Forelimb muscle (tissue), 1 donor: Measurements from ENCODE around the gene HELZ. TPM values are rescaled to one million over a fixed set of nuclear protein-coding genes. Genes with fewer than 3 reads are reported as not detected.
"Not testable (repeated sequence)": the region's sequence is repeated elsewhere in the genome, so short reads cannot be mapped to it uniquely, and the experiment has no call there.

Experiments
- DNase-seq: peaks from one replicate; pipeline ENCODE4 v3.0.0-alpha.2; 2013; ENCODE audit warnings: low read depth
- polyA plus RNA-seq: library from polyadenylated mRNA; unstranded; fragments of 120-200 nt; gene quantifications from one replicate; pipeline ENCODE4 v1.2.1, GENCODE V29; 2013; ENCODE audit not compliant: insufficient read length

Gene HELZ
- 20.6 TPM for polyA plus RNA-seq

DNA sequence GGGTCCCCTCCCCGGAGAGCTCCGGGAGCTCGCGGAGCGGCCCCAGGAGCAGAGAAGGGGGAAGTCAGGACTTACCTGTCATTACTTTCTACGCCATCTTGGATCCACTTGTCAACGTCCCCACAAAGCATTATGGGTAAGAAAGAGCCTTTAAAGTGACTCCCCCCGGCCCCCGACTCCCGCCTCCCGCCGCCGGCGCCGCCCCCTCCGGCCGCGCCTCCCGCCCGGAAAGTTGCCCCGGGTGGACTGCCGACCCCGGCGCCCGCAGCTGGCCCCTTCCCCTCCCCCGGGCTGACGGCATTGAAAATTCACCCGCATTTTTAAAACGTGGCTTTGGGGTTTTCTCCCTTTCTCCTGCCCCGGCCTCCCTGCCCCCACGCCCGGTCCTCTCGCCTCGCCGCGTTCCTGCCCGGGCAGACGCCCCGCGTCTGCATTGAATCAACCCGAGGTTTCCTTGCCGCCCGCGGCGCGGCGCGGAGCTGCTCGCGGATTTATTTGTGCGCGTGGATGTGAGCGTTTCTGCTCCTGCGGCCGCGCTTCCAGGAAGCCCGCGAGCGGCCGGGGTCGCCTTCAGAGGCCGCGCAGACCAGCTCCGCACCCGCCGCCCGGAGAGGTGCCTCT, at the start of gene HELZ:
Gene HELZ (minus strand): TSS at position 124 of the 621 bp plus-strand sequence. CDS start 26,392 bp downstream, outside the sequence.
- DNase-seq, result peak; percentile 72

GRCh38 chr17:67293251-67294203, 48.5 kb upstream of the HELZ start:
- DNase-seq, result no peak

DNA sequence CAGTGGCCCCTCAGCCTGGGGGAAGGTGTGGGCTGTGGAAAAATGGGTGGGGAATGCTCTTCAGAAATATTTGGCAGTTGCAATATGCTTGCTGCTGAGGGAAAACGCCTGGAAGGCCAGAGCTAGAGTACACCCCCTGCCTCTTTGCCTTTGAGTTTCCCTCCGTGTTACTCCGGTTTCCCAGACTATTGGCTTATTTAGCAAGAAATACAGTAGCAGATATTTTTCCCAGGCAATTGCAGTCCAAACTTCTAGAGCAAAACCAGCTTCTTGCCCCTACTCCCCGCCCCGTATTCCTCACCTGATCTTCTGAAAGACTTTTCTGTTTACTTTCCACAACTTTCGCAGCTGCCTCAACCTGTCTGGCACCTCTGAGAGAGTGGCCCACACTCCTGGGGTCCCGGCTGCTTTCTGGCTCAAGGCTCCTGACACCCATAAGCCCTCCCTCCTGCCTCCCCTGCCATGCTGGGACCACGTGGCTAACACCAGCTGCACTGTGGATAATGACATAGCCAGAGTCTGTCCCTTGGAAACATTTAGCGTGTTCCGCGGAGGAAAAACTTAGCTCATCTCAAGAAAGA, 45.8 kb upstream of the HELZ start:
- DNase-seq, result peak; percentile 52

DNA sequence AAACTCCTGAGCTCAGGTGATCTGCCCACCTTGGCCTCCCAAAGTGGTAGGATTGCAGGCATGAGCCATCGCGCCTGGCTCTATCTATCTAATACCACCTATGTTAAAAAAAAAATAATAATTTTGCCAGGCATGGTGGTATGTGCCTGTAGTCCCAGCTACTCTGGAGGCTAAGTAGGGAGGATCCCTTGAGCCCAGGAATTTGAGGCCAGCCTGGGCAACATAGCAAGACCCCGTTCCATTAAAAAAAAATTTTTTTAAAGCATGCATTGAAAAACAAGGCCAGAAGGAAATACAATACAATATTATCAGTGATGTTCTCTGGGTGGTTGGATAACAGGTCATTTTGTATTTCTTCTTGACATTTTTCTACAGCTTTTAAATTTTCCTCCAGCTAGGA, 45.2 kb upstream of the HELZ start:
- DNase-seq, result no peak

GRCh38 chr17:67289181-67289876, 44.3 kb upstream of the HELZ start:
- peak; percentile 73 for DNase-seq

DNA sequence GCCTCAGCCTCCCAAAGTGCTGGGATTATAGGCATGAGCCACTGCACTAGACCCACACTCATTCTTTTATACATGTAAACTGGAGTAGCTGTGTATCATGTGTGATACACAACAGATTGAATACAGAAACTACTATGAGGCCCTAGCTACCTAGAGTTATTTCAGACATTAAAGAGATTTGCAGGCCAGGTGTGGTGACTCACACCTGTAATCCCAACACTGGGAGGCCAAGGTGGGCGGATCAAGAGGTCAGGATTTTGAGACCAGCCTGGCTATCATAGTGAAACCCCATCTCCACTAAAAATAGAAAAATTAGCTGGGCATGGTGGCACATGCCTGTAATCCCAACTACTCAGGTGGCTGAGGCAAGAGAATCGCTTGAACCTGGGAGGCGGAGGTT, 41.8 kb upstream of the HELZ start:
- not testable (repeated sequence) for DNase-seq

DNA sequence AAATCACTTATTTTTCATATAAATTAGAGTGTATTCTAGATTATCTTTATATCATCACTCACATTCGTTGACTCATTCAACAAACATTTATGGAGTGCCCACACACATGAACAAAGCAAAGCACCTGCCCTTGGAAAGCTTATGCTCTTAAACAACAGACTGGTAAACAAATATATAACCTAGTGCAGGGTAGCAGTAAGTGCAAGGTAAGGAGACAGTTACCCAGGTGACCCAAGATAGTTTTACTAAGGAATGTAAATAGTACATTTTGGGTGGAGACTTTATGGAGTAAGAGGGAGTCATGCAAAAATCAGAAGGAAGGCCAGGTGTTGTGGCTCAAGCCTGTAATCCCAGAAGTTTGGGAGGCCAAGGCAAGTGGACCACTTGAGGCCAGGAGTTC, 40.4 kb upstream of the HELZ start:
- DNase-seq, result no peak

DNA sequence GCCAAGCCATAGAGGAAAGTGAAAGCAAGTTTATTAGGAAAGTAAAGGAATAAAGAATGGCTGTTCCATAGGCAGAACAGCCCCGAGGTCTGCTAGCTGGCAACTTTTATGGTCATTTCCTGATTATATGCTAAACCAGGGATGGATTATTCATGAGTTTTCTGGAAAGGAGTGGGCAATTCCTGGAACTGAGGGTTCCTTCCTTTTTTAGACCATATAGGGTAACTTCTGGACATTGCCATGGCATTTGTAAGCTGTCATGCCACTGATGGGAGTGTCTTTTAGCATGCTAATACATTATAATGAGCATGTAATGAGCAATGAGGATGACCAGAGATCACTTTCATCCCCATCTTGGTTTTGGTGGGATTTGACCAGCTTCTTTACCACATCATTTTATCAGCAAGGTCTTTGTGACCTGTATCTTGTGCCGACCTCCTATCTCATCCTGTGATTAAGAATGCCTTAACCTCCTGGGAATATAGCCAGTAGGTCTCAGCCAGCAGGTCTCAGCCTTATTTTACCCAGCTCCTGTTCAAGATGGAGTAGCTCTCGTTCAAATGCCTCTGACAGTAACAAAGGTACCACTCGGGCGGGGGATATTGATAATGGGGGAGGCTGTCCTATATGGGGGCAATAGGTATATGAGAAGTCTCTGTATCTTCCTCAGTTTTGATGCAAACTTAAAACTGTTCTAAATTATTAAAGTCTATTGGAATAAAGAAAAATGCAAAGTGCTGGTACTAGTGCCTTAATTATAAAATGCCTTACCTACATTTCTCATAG, 38.9 kb upstream of the HELZ start:
- no peak for DNase-seq

- DNase-seq, result no peak
Observed at GRCh38 chr17:67281743-67282142, 36.7 kb upstream of the HELZ start.

GRCh38 chr17:67281053-67281452, 36.1 kb upstream of the HELZ start:
- no peak for DNase-seq

DNA sequence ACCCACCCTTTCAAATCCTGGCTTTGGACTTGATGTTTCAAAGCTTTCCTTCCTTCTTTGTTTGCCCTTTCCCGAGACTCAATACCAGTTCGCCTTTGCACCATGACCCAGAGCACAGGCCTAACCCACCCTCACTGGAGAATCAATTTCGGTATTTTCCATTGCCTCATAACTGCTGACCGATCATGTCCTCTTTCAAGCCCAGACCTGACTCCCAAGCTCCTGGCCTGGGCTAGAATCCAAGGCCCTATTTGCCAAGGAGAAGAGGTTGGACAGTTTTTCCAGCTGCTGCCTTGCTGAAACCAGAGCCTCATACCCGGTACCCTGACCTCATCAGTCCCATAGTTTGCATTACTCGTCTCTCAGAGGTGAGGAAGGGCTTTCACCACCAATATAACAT, 35.3 kb upstream of the HELZ start:
- no peak for DNase-seq

DNA sequence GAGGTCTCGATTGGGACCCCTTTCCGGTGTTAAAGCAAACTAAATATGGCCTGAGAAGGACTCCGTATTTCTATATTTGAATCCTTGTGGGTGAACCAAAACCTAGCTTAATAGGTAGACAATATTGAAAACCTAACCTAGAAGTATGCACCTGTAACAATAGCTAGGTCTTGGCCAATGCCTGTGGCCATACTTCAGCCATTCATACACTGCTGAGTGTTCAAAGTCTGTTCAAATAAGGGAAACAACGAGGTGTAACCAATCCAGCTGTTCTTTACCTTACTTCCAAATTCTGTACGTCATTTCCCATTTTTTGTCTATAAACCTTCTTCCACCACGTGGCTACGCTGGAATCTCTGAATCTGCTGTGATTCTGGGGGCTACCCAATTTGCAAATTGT, 34.1 kb upstream of the HELZ start:
- DNase-seq, result no peak

DNA sequence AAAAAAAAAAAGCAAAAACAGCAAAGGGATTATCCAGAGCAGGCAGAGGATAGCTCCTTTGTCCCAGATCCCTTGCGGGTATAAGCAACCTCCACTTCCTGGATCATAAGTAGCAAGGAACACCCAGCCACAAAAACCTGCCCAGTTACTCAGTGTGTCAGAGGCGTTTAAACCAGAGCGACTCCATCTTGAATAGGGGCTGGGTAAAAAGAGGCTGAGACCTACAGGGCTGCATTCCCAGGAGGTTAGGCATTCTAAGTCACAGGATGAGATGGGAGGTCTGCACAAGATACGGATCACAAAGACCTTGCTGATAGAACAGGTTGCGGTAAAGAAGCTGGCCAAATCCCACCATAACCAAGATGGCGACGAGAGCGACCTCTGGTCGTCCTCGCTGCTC, 33.4 kb upstream of the HELZ start:
- no peak for DNase-seq

DNA sequence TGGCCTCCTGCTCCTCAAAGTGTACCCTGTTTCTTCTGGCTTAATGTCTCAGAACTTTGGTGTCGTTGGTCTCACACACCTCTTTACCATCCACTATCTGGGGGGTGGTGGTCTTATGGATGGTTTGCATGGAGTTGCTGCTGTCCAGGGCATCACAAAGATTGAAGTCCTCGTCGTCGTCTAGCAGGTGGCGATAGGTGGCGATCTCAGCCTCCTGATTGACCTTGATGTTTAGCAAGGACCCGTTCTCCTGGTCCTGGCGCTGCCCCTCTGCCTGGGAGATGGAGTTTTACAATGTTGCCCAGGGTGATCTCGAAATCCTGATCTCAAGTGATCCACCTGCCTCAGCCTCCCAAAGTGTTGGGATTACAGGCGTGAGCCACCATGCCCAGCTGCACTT, 31.1 kb upstream of the HELZ start:
- no peak for DNase-seq

GRCh38 chr17:67274466-67274865, 29.5 kb upstream of the HELZ start:
- DNase-seq, result no peak

- no peak for DNase-seq
Observed at GRCh38 chr17:67273900-67274299, 28.9 kb upstream of the HELZ start.

DNA sequence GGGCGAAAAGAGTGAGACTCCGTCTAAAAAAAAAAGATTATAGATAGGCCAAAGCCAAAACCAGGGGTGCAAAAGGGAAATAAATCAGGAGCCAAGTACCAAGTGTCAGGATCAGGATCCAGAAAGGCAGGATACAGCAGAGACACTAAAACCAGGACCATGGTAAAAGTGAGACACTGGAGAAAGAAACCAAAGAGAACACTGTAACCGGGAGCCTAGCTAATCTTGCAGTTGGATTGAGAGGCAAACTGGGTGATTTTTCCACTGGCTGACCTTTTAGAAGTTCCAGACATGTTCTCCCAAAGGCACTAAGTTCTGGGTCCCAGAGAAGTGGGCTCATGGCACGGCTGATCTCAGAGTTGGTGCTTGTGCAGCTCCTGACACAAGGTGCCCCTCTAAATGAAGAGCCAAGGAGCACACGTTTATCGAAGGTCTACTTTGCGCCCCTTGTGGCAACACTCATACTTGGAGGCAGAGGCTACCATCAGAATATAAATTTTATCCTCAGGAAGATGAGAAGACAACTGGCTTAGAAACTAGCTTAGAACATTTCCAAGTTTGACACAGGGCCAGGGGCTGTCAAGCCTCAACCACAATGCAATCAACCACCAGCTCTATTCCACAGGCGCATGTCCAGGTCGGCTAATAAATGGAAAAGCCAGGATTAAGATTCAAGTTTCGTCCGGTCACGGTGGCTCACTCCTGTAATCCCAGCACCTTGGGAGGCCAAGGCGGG, 27.5 kb upstream of the HELZ start:
- DNase-seq, result no peak

DNA sequence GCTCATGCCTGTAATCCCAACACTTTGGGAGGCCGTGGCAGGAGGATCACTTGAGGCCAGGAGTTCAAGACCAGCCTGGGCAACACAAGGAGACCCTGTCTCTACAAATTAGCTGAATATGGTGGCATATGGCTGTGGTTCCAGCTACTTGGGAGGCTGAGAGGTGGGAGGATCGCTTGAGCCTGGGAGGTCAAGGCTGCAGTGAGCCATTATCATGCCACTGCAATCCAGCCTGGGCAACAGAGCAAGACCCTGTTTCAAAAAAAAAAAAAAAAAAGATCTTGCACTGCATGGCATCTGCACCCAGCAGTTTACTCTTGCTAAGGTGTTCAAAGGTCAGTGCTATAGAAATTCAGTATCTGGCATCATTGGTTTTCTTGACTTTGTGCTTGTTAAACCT, 26.2 kb upstream of the HELZ start:
- DNase-seq, result not testable (repeated sequence)

- no peak for DNase-seq
Observed at GRCh38 chr17:67270416-67270815, 25.4 kb upstream of the HELZ start.

- DNase-seq, result no peak
Observed at GRCh38 chr17:67266496-67266895, 21.5 kb upstream of the HELZ start.
